HepG2 (cell line): ENCODE data around the gene MYH3. TPM values are rescaled to one million over a fixed set of nuclear protein-coding genes. Genes with fewer than 3 reads are reported as not detected.

ENCODE experiments used
- ATAC-seq: fragments of 200-7000 bp; cut with Tn5 transposase; 3 replicates; pipeline ENCODE4 v1.9.1; 2020; ENCODE audit warnings: mild to moderate bottlenecking, moderate library complexity
- BruUV-seq: library from RNA; stranded (reverse); fragments of 400-500 nt; replicated peaks from 2 replicates; lab custom pipeline; 2021; lab: Mats Ljungman, UMichigan
- CTCF ChIA-PET: fragments of 300-600 bp; formaldehyde crosslinking; extraction: SDS; loops from one replicate; lab custom pipeline; 2021; ENCODE audit warnings: low total read pairs, inconsistent platforms, low intra/inter-chr PET ratio; lab: Yijun Ruan, JAX
- POLR2A ChIA-PET: fragments of 350-600 bp; sonication (Branson Sonifier 250); formaldehyde crosslinking; loops from one replicate; lab custom pipeline; 2020; ENCODE audit warnings: antibody characterized with exemption, inconsistent platforms; lab: Yijun Ruan, JAX
- DNase-seq: peaks from one replicate; pipeline ENCODE4 v3.0.0-alpha.2; 2015; ENCODE audit warnings: low spot score
- FAIRE-seq: peaks from 3 replicates; lab custom pipeline; 2011; peaks lifted over from hg19 to GRCh38; lab: Jason Lieb, UNC
- H2AFZ ChIP-seq: one replicate; pipeline ENCODE4 v1.6.1; 2011; ENCODE audit warnings: low read length, inconsistent platforms
- H3K27ac ChIP-seq: fragments of 300-600 bp; 3 replicates; pipeline ENCODE4 v1.8.0; 2011; ENCODE audit warnings: mixed run types, mild to moderate bottlenecking, mixed read lengths, low read length, inconsistent platforms; ENCODE audit not compliant: insufficient read depth; ENCODE audit errors: extremely low read length
- H3K27me3 ChIP-seq, 2 experiments: fragments of 200-600 bp in 1 of 2; 2 replicates in 1 of 2; 3 replicates in 1 of 2; pipeline versions ENCODE4 v1.6.0 to v1.8.0; 2011; ENCODE audit warnings: low read length in 2 of 2, mild to moderate bottlenecking in 2 of 2, moderate library complexity in 2 of 2, inconsistent platforms in 1 of 2; ENCODE audit not compliant: insufficient read depth in 2 of 2, control insufficient read depth in 1 of 2
- H3K36me3 ChIP-seq, 2 experiments: fragments of 200-600 bp in 1 of 2; replicated peaks in 1 of 2; 2 replicates in 1 of 2; 3 replicates in 1 of 2; pipeline versions ENCODE4 v1.5.1 to v1.8.0; 2011; ENCODE audit warnings: low read length in 2 of 2, inconsistent platforms in 1 of 2; ENCODE audit not compliant: insufficient read depth in 2 of 2, control insufficient read depth in 1 of 2
- H3K4me1 ChIP-seq: 2 replicates; pipeline ENCODE4 v1.5.1; 2012; ENCODE audit warnings: low read length, inconsistent platforms; ENCODE audit not compliant: insufficient read depth
- H3K4me2 ChIP-seq: 2 replicates; pipeline ENCODE4 v1.6.0; 2011; ENCODE audit warnings: low read depth, low read length, inconsistent platforms
- H3K4me3 ChIP-seq, 3 experiments: fragments of 200-600 bp in 1 of 3; sonication (generic), shearing (Covaris generic) in 1 of 3; replicated peaks in 1 of 3; 2 replicates each; pipeline ENCODE4 v1.5.1; 2011 to 2016; ENCODE audit warnings: low read length in 3 of 3, inconsistent platforms in 2 of 3, low read depth in 2 of 3, mild to moderate bottlenecking in 2 of 3, control low read depth in 1 of 3, mixed read lengths in 1 of 3; ENCODE audit not compliant: insufficient read depth in 1 of 3
- H3K79me2 ChIP-seq: one replicate; pipeline ENCODE4 v1.6.1; 2011; ENCODE audit warnings: low read length, inconsistent platforms; ENCODE audit not compliant: insufficient read depth
- H3K9ac ChIP-seq: 2 replicates; pipeline ENCODE4 v1.6.0; 2011; ENCODE audit warnings: mild to moderate bottlenecking, low read depth, low read length, inconsistent platforms; ENCODE audit not compliant: insufficient read depth
- H3K9me3 ChIP-seq: 2 replicates; pipeline ENCODE4 v1.5.1; 2012; ENCODE audit warnings: mild to moderate bottlenecking, low read length
- H4K20me1 ChIP-seq: 2 replicates; pipeline ENCODE4 v1.6.0; 2011; ENCODE audit warnings: inconsistent platforms, mild to moderate bottlenecking, low read length, moderate library complexity; ENCODE audit not compliant: insufficient read depth
- ATRX ChIP-seq: sonication (generic); formaldehyde crosslinking; IDR thresholded peaks from 2 replicates; pipeline ENCODE4 v1.4.0; 2020; ENCODE audit warnings: missing genetic modification reagents, borderline replicate concordance
- DMAP1 ChIP-seq: IDR thresholded peaks from 2 replicates; pipeline ENCODE4 v1.6.1; 2016
- HOXA5 ChIP-seq: sonication (generic); formaldehyde crosslinking; IDR thresholded peaks from 2 replicates; pipeline ENCODE4 v1.4.0; 2020; ENCODE audit warnings: missing genetic modification reagents
- IKZF1 ChIP-seq: fragments of 450-650 bp; IDR thresholded peaks from 2 replicates; pipeline ENCODE4 v1.7.1; 2016
- NR3C1 ChIP-seq: sonication (generic); formaldehyde crosslinking; IDR thresholded peaks from 2 replicates; pipeline ENCODE4 v1.4.0; 2020; ENCODE audit warnings: missing genetic modification reagents
- TEAD3 ChIP-seq: optimal IDR thresholded peaks from 2 replicates; pipeline ENCODE3; 2016; ENCODE audit warnings: borderline replicate concordance
- ZFP1 ChIP-seq: IDR thresholded peaks from 2 replicates; pipeline ENCODE4 v1.6.1; 2016
- ZFP36L2 ChIP-seq: sonication (generic); formaldehyde crosslinking; IDR thresholded peaks from 2 replicates; pipeline ENCODE4 v1.4.0; 2020; ENCODE audit warnings: missing genetic modification reagents
- ZNF230 ChIP-seq: sonication (generic); formaldehyde crosslinking; IDR thresholded peaks from 2 replicates; pipeline ENCODE4 v1.4.0; 2020; ENCODE audit warnings: mild to moderate bottlenecking, missing genetic modification reagents
- ZNF546 ChIP-seq: sonication (generic); formaldehyde crosslinking; conservative IDR thresholded peaks from 2 replicates; pipeline ENCODE4 v1.8.1; 2023; ENCODE audit warnings: mild to moderate bottlenecking, missing genetic modification reagents
- WGBS: methylation state at CpG from one replicate; pipeline ENCODE4 v1.1.6; 2017; ENCODE audit warnings: low lambda C conversion rate; 5-methylcytosine and 5-hydroxymethylcytosine counted together
- in situ Hi-C: cut with HindIII; loops from 2 replicates; pipeline ENCODE4 v1.10.0; 2017; ENCODE audit warnings: low pct_unique_long_range_greater_than_20kb; ENCODE audit not compliant: extremely low pct_ligation_motif_present
- intact Hi-C: fragments of 100-400 bp; cut with micrococcal nuclease; formaldehyde crosslinking; loops from one replicate; pipeline ENCODE4 v1.10.0; 2022; ENCODE audit not compliant: unreplicated experiment
- polyA plus RNA-seq, 8 experiments: library from polyadenylated mRNA; depleted of rRNA in 3 of 8; stranded (reverse) in 7 of 8; unstranded in 1 of 8; fragments of >200 nt; fragmentation: Illumina TruSeq in 4 of 8; extraction: Trizol in 4 of 8; gene quantifications; 2 replicates each; pipeline versions ENCODE4 v1.2.1 to v1.2.3, GENCODE V29; 2011 to 2016; ENCODE audit warnings: low read depth in 4 of 8, missing spikeins in 1 of 8, mixed read lengths in 1 of 8; ENCODE audit not compliant: insufficient read depth in 1 of 8
- total RNA-seq, 5 experiments: library from RNA; depleted of rRNA; stranded (reverse); fragments of >200 nt; fragmentation: Illumina TruSeq; extraction: Trizol; gene quantifications; 2 replicates each; pipeline ENCODE4 v1.2.3, GENCODE V29; 2016; ENCODE audit warnings: low read depth in 1 of 5
- TF ChIP-seq, protein P1 (sequence below): sonication (generic); formaldehyde crosslinking; IDR thresholded peaks from 2 replicates; pipeline ENCODE4 v1.4.0; 2020; ENCODE audit warnings: missing genetic modification reagents, borderline replicate concordance
- TF ChIP-seq, protein P2 (sequence below): sonication (generic); formaldehyde crosslinking; IDR thresholded peaks from 2 replicates; pipeline ENCODE4 v1.5.1; 2020; ENCODE audit warnings: missing genetic modification reagents, mild to moderate bottlenecking, borderline replicate concordance
- TF ChIP-seq, protein P3 (sequence below): sonication (generic); formaldehyde crosslinking; IDR thresholded peaks from 2 replicates; pipeline ENCODE4 v1.5.0; 2020; ENCODE audit warnings: mild to moderate bottlenecking, missing genetic modification reagents

The MYH3 gene
- total and polyA plus RNA-seq, 2 of the 13 experiments (the other 11 are each of a cell fraction or from before 2014, with no cell fraction given), result 2.5 to 4.5 TPM

DNA sequence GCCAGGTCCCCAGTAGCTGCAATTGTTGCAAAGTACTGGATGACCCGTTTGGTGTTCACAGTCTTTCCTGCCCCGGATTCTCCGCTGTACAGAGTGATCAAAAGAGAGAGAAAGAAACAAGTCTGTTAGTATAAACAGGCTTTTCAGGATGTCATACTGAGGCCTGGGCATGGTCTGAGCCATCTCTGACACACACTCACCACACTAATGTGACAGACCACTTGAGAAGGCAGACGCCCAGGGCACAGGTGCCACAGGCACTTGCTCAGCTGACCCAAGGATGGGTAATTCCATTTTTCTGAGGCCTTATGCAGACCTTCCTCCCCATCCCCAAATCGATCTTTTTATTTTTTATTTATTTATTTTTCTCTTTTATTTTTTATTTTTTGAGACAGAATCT, 7.5 kb downstream of the MYH3 start (continued):
- TF ChIP-seq ZNF546 (no peak), IKZF1 (no peak), TEAD3 (CRISPR knock-in tag) (no peak), ZNF230 (CRISPR knock-in tag) (no peak)
- TF ChIP-seq, protein P1, sequence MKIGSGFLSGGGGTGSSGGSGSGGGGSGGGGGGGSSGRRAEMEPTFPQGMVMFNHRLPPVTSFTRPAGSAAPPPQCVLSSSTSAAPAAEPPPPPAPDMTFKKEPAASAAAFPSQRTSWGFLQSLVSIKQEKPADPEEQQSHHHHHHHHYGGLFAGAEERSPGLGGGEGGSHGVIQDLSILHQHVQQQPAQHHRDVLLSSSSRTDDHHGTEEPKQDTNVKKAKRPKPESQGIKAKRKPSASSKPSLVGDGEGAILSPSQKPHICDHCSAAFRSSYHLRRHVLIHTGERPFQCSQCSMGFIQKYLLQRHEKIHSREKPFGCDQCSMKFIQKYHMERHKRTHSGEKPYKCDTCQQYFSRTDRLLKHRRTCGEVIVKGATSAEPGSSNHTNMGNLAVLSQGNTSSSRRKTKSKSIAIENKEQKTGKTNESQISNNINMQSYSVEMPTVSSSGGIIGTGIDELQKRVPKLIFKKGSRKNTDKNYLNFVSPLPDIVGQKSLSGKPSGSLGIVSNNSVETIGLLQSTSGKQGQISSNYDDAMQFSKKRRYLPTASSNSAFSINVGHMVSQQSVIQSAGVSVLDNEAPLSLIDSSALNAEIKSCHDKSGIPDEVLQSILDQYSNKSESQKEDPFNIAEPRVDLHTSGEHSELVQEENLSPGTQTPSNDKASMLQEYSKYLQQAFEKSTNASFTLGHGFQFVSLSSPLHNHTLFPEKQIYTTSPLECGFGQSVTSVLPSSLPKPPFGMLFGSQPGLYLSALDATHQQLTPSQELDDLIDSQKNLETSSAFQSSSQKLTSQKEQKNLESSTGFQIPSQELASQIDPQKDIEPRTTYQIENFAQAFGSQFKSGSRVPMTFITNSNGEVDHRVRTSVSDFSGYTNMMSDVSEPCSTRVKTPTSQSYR, result no peak
- TF ChIP-seq, protein P2, sequence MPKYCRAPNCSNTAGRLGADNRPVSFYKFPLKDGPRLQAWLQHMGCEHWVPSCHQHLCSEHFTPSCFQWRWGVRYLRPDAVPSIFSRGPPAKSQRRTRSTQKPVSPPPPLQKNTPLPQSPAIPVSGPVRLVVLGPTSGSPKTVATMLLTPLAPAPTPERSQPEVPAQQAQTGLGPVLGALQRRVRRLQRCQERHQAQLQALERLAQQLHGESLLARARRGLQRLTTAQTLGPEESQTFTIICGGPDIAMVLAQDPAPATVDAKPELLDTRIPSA (CRISPR knock-in tag), result no peak

DNA sequence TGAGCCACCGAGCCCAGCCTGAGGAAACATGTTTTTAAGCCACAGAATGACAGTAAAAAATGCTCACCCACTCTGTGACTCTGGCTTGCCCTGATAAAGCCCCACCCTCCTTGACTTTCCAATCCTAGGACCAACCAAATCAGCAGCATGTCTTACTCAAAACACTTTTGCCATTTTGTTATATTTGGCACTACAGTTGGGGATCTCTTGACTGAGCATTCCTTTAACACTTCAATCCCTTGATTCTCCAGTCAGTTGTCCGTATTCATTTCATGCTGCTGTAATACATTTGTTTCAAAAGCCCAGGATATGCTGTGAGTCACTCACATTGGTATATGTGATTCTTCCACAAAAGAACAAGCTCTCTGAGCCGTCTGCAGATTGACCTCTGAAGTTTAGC, 8.2 kb downstream of the MYH3 start:
- WGBS, result 94% methylated on average over 3 of the region's 3 CpGs
- POLR2A ChIA-PET, result no interaction called here
- BruUV-seq, result no TSS peak
- Histone ChIP-seq H2AFZ (no peak overlapping the region), H3K9me3 (no peaks in the 10 kb centered on the region), H4K20me1 (no peaks in the 10 kb centered on the region), H3K9ac (no peak overlapping the region), H3K79me2 (no peaks in the 10 kb centered on the region), H3K4me2 (no peak overlapping the region), H3K4me3 (no peak overlapping the region), H3K4me1 (no peaks in the 10 kb centered on the region), H3K36me3 (peaks cover 0 to 2% of the 10 kb centered on the region in 2 experiments; a peak in 2 of 5 replicates), H3K27ac (no peak overlapping the region), H3K27me3 (no peaks in the 10 kb centered on the region)
- FAIRE-seq (no peak), DNase-seq (no peak), ATAC-seq (no peak)
- CTCF ChIA-PET, result no interaction called here
- intact Hi-C loops (no loop called here), in situ Hi-C loops (loop anchor here (5.0 kb wide), 1 partner anchor 198 kb away; no protein-coding TSS in a partner anchor)
- TF ChIP-seq ATRX (CRISPR knock-in tag) (no peak), HOXA5 (CRISPR knock-in tag) (no peak), ZFP1 (no peak), ZFP36L2 (CRISPR knock-in tag) (no peak), DMAP1 (no peak), NR3C1 (no peak)
- TF ChIP-seq, protein P3, sequence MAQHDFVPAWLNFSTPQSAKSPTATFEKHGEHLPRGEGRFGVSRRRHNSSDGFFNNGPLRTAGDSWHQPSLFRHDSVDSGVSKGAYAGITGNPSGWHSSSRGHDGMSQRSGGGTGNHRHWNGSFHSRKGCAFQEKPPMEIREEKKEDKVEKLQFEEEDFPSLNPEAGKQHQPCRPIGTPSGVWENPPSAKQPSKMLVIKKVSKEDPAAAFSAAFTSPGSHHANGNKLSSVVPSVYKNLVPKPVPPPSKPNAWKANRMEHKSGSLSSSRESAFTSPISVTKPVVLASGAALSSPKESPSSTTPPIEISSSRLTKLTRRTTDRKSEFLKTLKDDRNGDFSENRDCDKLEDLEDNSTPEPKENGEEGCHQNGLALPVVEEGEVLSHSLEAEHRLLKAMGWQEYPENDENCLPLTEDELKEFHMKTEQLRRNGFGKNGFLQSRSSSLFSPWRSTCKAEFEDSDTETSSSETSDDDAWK, result no peak
